ENCODE measurements around the gene PPP1R14C.

The PPP1R14C gene

GRCh38 chr6:150207931-150208570 lies 65.2 kb downstream of the PPP1R14C start:
- H3K4me3 ChIP-seq (ENCODE audit: low read depth, low read length): no peak overlapping the region
- peak; percentile 31 for DNase-seq (ENCODE audit: low read depth)

- no peak overlapping the region for H3K4me3 ChIP-seq (ENCODE audit: low read depth, low read length)
- DNase-seq (ENCODE audit: low read depth): no peak
Observed at GRCh38 chr6:150208611-150209352, 65.9 kb downstream of the PPP1R14C start.

GRCh38 chr6:150209415-150209814 lies 66.6 kb downstream of the PPP1R14C start:
- DNase-seq (ENCODE audit: low read depth): no peak
- no peak overlapping the region for H3K4me3 ChIP-seq (ENCODE audit: low read depth, low read length)

GRCh38 chr6:150211700-150212511 lies 69.1 kb downstream of the PPP1R14C start:
- no peak overlapping the region for H3K4me3 ChIP-seq (ENCODE audit: low read depth, low read length)
- DNase-seq (ENCODE audit: low read depth): no peak

GRCh38 chr6:150212778-150213177 lies 69.9 kb downstream of the PPP1R14C start:
- DNase-seq (ENCODE audit: low read depth): no peak
- no peak overlapping the region for H3K4me3 ChIP-seq (ENCODE audit: low read depth, low read length)

- no peak for DNase-seq (ENCODE audit: low read depth)
- no peak overlapping the region for H3K4me3 ChIP-seq (ENCODE audit: low read depth, low read length)
Observed at GRCh38 chr6:150213301-150213700, 70.5 kb downstream of the PPP1R14C start.

- no peak for DNase-seq (ENCODE audit: low read depth)
- no peak overlapping the region for H3K4me3 ChIP-seq (ENCODE audit: low read depth, low read length)
Observed at GRCh38 chr6:150214310-150214709, 71.5 kb downstream of the PPP1R14C start.

- no peak overlapping the region for H3K4me3 ChIP-seq (ENCODE audit: low read depth, low read length)
- DNase-seq (ENCODE audit: low read depth): no peak
Observed at GRCh38 chr6:150220634-150221551, 78.0 kb downstream of the PPP1R14C start.

- no peak for DNase-seq (ENCODE audit: low read depth)
- no peak overlapping the region for H3K4me3 ChIP-seq (ENCODE audit: low read depth, low read length)
Observed at GRCh38 chr6:150224820-150225219, 82.0 kb downstream of the PPP1R14C start.

GRCh38 chr6:150227281-150227680 lies 84.4 kb downstream of the PPP1R14C start:
- no peak for DNase-seq (ENCODE audit: low read depth)
- no peak overlapping the region for H3K4me3 ChIP-seq (ENCODE audit: low read depth, low read length)

GRCh38 chr6:150228072-150228733 lies 85.4 kb downstream of the PPP1R14C start:
- no peak overlapping the region for H3K4me3 ChIP-seq (ENCODE audit: low read depth, low read length)
- no peak for DNase-seq (ENCODE audit: low read depth)

GRCh38 chr6:150229436-150230163 lies 86.8 kb downstream of the PPP1R14C start:
- DNase-seq (ENCODE audit: low read depth): peak; percentile 41
- no peak overlapping the region for H3K4me3 ChIP-seq (ENCODE audit: low read depth, low read length)

- DNase-seq (ENCODE audit: low read depth): no peak
- H3K4me3 ChIP-seq (ENCODE audit: low read depth, low read length): no peak overlapping the region
Observed at GRCh38 chr6:150230164-150230561, 87.3 kb downstream of the PPP1R14C start.

GRCh38 chr6:150230832-150231524 lies 88.1 kb downstream of the PPP1R14C start:
- no peak for DNase-seq (ENCODE audit: low read depth)
- no peak overlapping the region for H3K4me3 ChIP-seq (ENCODE audit: low read depth, low read length)

GRCh38 chr6:150231525-150231850 lies 88.6 kb downstream of the PPP1R14C start:
- no peak for DNase-seq (ENCODE audit: low read depth)
- no peak overlapping the region for H3K4me3 ChIP-seq (ENCODE audit: low read depth, low read length)

GRCh38 chr6:150233843-150234269 lies 91.0 kb downstream of the PPP1R14C start:
- H3K4me3 ChIP-seq (ENCODE audit: low read depth, low read length): no peak overlapping the region
- no peak for DNase-seq (ENCODE audit: low read depth)

GRCh38 chr6:150235218-150235617 lies 92.4 kb downstream of the PPP1R14C start:
- no peak overlapping the region for H3K4me3 ChIP-seq (ENCODE audit: low read depth, low read length)
- DNase-seq (ENCODE audit: low read depth): no peak

- no peak overlapping the region for H3K4me3 ChIP-seq (ENCODE audit: low read depth, low read length)
- DNase-seq (ENCODE audit: low read depth): no peak
Observed at GRCh38 chr6:150236114-150236513, 93.3 kb downstream of the PPP1R14C start.
